ENCODE data around the gene B4GALNT3. TPM values are rescaled to one million over a fixed set of nuclear protein-coding genes. Genes with fewer than 3 reads are reported as not detected.

B4GALNT3 gene
- total RNA-seq, 4 donors from 2014 or later: 0.20 to 1.9 (median 0.82) TPM

DNA sequence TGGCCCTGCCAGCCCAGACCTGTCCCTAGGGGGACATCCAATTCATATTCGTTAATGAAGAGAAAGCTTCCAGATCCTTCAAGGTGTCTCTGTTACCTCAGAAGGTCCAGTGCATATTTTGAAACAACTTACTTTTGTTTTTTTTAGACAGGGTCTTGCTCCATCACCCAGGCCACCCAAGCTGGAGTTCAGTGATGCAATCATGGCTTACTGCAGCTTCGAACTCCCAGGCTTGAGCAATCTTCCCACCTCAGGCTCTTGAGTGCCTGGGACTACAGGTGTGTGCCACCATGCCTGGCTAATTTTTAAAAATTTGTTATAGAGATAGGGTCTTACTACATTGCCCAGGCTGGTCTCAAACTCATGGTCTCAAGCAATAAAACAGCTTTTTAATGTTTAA lies 48.4 kb downstream of the B4GALNT3 start:
- peaks cover 3 to 9% of the 10 kb centered on the region in 2 donors for H3K4me1 ChIP-seq
- H3K27ac ChIP-seq: no peak overlapping the region
- in situ Hi-C loops (cut with MboI; ENCODE audit: low sequenced_read_pairs in 4 of 4) (no loop called here), intact Hi-C loops (cut with DNase I; ENCODE audit: low total_unique reads) (no loop called here)
- DNase-seq (no peak), ATAC-seq (no peak)
- no peaks in the 10 kb centered on the region for H3K27me3 ChIP-seq
- H3K9me3 ChIP-seq: no peaks in the 10 kb centered on the region
- no peak for TF ChIP-seq POLR2A (IDR thresholded peaks at IDR 0.05)
- TF ChIP-seq, protein P1, sequence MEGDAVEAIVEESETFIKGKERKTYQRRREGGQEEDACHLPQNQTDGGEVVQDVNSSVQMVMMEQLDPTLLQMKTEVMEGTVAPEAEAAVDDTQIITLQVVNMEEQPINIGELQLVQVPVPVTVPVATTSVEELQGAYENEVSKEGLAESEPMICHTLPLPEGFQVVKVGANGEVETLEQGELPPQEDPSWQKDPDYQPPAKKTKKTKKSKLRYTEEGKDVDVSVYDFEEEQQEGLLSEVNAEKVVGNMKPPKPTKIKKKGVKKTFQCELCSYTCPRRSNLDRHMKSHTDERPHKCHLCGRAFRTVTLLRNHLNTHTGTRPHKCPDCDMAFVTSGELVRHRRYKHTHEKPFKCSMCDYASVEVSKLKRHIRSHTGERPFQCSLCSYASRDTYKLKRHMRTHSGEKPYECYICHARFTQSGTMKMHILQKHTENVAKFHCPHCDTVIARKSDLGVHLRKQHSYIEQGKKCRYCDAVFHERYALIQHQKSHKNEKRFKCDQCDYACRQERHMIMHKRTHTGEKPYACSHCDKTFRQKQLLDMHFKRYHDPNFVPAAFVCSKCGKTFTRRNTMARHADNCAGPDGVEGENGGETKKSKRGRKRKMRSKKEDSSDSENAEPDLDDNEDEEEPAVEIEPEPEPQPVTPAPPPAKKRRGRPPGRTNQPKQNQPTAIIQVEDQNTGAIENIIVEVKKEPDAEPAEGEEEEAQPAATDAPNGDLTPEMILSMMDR (IDR thresholded peaks at IDR 0.05 in 4 of 5, conservative IDR thresholded peaks at IDR 0.05 in 1 of 5): no peak
- H3K36me3 ChIP-seq: no peaks in the 10 kb centered on the region
- no peak overlapping the region for H3K4me3 ChIP-seq

DNA sequence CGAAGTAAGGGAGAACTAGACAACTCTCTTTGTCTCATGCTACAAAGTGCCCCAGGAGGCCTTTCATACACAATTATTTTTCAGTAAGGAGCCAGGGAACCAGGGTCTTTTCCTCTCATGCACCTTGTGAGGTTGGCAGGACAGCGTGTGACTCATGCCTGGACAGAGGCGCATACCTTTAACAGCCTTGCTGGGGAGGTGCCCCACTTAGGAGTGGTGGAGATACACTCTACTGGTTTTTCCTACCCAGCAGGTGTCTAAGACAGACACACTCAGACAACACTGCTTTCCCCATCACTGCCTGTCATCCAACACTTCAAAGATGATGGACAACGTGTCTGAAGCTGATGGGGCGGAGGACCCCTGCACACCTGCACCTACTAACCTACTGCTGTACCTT lies 49.1 kb downstream of the B4GALNT3 start:
- Histone ChIP-seq H3K27me3 (peaks cover 0 to 4% (median 0%) of the 10 kb centered on the region in 3 donors), H3K27ac (no peak overlapping the region), H3K36me3 (no peaks in the 10 kb centered on the region), H3K4me3 (no peak overlapping the region), H3K4me1 (peaks cover 0 to 2% of the 10 kb centered on the region in 2 donors), H3K9me3 (no peaks in the 10 kb centered on the region)
- ATAC-seq (no peak), DNase-seq (no peak)
- in situ Hi-C loops (cut with MboI; ENCODE audit: low sequenced_read_pairs in 4 of 4): no loop called here
- no peak for TF ChIP-seq POLR2A (IDR thresholded peaks at IDR 0.05)
- TF ChIP-seq, protein P1 (IDR thresholded peaks at IDR 0.05 in 4 of 5, conservative IDR thresholded peaks at IDR 0.05 in 1 of 5): no peak
- intact Hi-C loops (cut with DNase I; ENCODE audit: low total_unique reads): no loop called here

DNA sequence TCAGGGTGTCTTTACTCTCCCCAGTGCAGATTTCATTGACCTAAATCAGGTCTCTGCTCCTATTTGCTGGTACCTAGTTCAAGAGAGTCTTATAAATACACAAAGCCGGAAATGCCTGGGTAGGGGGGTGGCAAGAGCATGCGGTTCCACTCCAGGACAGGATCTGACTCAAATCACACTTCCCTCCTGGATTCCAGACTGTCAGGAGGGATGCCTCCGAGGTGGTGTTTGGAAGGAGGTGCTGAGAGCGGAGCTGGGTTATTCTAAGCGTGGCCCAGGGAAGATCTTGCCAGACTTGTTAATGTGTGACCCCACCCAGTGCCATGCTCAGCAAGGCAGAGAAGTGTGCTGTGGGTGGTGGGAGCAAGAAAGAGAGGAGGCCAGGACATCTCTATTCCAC lies 49.8 kb downstream of the B4GALNT3 start:
- intact Hi-C loops (cut with DNase I; ENCODE audit: low total_unique reads): no loop called here
- Histone ChIP-seq H3K27ac (no peak overlapping the region), H3K9me3 (no peaks in the 10 kb centered on the region), H3K27me3 (peaks cover 0 to 4% (median 0%) of the 10 kb centered on the region in 3 donors), H3K4me1 (no peaks in the 10 kb centered on the region), H3K4me3 (no peak overlapping the region), H3K36me3 (no peaks in the 10 kb centered on the region)
- TF ChIP-seq, protein P1 (IDR thresholded peaks at IDR 0.05 in 4 of 5, conservative IDR thresholded peaks at IDR 0.05 in 1 of 5): no peak
- TF ChIP-seq POLR2A (IDR thresholded peaks at IDR 0.05): no peak
- ATAC-seq (no peak), DNase-seq (no peak)
- in situ Hi-C loops (cut with MboI; ENCODE audit: low sequenced_read_pairs in 4 of 4): no loop called here

DNA sequence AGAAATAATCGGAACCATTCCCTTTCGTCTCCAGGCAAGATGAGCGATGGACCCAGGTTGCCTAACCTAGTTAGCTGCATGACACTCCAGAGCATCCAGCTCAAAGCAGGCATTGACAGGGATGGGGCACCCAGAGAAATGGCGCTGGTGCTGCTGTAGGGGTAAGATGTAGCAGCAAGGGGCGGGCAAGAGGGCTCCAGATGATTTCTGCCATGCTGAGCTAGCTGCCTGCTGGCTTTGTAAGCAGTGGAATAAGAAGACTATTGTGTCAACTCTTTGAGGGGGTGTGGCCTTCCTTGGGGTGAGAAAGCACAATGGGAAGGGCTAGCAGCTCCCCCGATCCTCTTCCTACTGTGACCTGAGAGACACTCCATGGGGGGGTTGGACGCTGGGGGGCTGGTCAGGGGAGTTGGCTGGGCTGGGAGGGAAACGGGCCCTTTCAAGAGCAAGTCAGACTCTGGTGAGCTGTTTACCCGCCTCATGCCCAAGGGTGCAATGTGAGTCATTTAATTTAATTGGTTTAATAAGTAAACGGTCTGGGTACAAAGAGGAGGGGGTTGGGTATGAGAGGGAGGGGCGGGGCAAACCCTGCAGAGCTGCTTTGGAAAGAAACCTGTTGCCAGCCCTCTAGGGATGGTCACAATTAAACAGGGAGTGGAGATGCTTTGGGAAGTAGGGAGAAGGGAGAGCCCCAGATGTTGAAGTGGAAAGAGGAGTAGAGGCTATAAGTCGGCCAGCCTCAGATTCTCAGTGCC lies 50.5 kb downstream of the B4GALNT3 start:
- ATAC-seq: no peak
- DNase-seq: no peak

More for the DNA sequence above, 50.5 kb downstream of the B4GALNT3 start:
- in situ Hi-C loops (cut with MboI; ENCODE audit: low sequenced_read_pairs in 4 of 4): no loop called here
- Histone ChIP-seq H3K27me3 (peaks cover 0 to 4% (median 0%) of the 10 kb centered on the region in 3 donors), H3K36me3 (no peaks in the 10 kb centered on the region), H3K27ac (no peak overlapping the region), H3K4me3 (no peak overlapping the region), H3K9me3 (no peaks in the 10 kb centered on the region), H3K4me1 (no peaks in the 10 kb centered on the region)
- no peak for TF ChIP-seq POLR2A (IDR thresholded peaks at IDR 0.05)
- TF ChIP-seq, protein P1 (IDR thresholded peaks at IDR 0.05 in 4 of 5, conservative IDR thresholded peaks at IDR 0.05 in 1 of 5): no peak
- intact Hi-C loops (cut with DNase I; ENCODE audit: low total_unique reads): no loop called here

All from gastrocnemius medialis (tissue), 4 donors.